Measurements from ENCODE around the gene DYSF.

Gene DYSF

GRCh38 chr2:71570951-71571460, 117.6 kb downstream of the DYSF start:
- no peak overlapping the region for H3K4me3 ChIP-seq (ENCODE audit: low read depth, low read length)
- TF ChIP-seq CTCF (IDR thresholded peaks at IDR 0.05; ENCODE audit: low read depth, low read length) = no peak

GRCh38 chr2:71571945-71572344, 118.6 kb downstream of the DYSF start:
- no peak overlapping the region for H3K4me3 ChIP-seq (ENCODE audit: low read depth, low read length)
- TF ChIP-seq CTCF (IDR thresholded peaks at IDR 0.05; ENCODE audit: low read depth, low read length) = no peak

GRCh38 chr2:71575966-71576365, 122.6 kb downstream of the DYSF start:
- no peak for TF ChIP-seq CTCF (IDR thresholded peaks at IDR 0.05; ENCODE audit: low read depth, low read length)
- H3K4me3 ChIP-seq (ENCODE audit: low read depth, low read length) = no peak overlapping the region

- no peak for TF ChIP-seq CTCF (IDR thresholded peaks at IDR 0.05; ENCODE audit: low read depth, low read length)
Observed at GRCh38 chr2:71576541-71576940, 123.2 kb downstream of the DYSF start.

GRCh38 chr2:71577209-71577608, 123.8 kb downstream of the DYSF start:
- no peak overlapping the region for H3K4me3 ChIP-seq (ENCODE audit: low read depth, low read length)
- TF ChIP-seq CTCF (IDR thresholded peaks at IDR 0.05; ENCODE audit: low read depth, low read length) = no peak

More at GRCh38 chr2:71576541-71576940, 123.2 kb downstream of the DYSF start:
- H3K4me3 ChIP-seq (ENCODE audit: low read depth, low read length) = no peak overlapping the region

GRCh38 chr2:71578767-71579342, 125.5 kb downstream of the DYSF start:
- H3K4me3 ChIP-seq (ENCODE audit: low read depth, low read length) = peak overlapping the region; percentile 18
- no peak for TF ChIP-seq CTCF (IDR thresholded peaks at IDR 0.05; ENCODE audit: low read depth, low read length)

GRCh38 chr2:71581026-71581425, 127.7 kb downstream of the DYSF start:
- TF ChIP-seq CTCF (IDR thresholded peaks at IDR 0.05; ENCODE audit: low read depth, low read length) = no peak
- no peak overlapping the region for H3K4me3 ChIP-seq (ENCODE audit: low read depth, low read length)

Measured in WI38 (cell line).